Fibroblast of pulmonary artery (primary cell): ENCODE measurements around the gene TEPSIN.

Experiments
- DNase-seq: peaks from one replicate; pipeline ENCODE4 v3.0.0-alpha.2; 2010; ENCODE audit warnings: low read depth
- H3K4me3 ChIP-seq: replicated peaks from 2 replicates; pipeline ENCODE4 v1.5.1; 2011; ENCODE audit warnings: low read depth, mild to moderate bottlenecking, control low read depth, low read length, moderate library complexity
- CTCF ChIP-seq: IDR thresholded peaks from 2 replicates; pipeline ENCODE4 v1.5.1; 2011; ENCODE audit warnings: mild to moderate bottlenecking, control low read depth, low read length, inconsistent platforms; ENCODE audit errors: missing control alignments

Gene TEPSIN

DNA sequence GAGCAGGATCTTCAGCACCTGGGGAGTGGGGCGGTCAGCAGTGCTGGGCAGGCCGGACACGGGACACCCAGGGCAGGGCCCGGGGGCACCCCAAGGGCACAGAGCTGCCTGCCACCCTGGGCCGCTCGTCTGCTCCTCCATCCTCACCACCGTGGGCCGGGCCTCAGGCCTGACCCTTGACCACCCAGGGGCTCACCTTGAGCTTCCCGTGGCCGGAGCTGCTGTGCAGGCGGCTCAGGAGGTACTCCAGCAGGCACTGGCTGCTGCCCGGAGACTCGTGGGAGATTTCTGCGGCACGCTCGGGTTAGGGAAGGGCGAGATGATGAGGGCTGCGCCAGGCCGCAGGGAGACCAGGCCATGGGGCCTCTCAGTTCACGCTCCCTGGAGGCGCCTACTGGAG is 2.1 kb downstream of the TEPSIN start:
- H3K4me3 ChIP-seq: no peak overlapping the region
- no peak for TF ChIP-seq CTCF

DNA sequence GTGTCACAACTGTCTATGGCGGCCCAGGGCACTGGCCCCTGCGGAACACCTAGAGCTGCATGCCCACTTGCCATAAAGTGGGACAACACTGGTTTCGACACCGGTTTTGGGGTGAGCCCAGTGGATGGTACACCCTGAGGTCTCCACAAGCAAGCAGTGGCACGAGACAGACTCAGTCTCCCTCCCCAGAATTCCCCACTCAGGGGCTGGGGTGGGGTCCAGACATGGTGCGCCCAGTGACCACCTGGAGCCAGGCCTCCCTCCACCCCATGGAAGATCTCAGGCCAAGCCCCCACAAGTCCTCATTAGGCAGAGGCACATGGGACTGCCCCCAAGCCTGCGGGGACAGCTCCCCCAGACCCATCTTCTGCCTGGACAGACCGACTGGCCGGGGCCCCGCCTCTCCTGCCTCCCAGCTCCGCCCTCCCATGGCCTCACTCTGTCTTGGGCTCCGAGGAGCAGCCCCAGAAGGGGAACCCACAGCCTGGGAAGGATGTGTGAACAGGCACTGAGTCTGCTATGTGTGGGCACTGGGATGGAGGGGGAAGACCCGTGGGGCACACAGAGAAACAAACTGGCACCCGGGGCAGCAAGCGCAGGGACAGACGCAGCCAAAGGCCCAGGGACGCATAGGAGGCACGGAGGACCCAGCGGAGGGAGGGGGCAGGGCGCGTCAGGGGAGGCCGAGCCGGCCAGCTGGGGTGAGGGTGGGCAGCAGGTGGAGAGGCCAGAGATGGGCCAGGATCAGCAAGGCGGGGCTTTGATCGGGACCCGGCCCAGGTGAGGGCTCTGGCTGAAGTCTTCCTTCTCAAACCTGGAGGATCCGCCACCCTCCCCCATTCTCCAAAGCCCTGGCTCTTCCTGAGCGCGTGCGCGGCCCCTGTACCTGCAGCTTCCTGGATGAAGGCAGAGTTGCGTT is 2.8 kb downstream of the TEPSIN start:
- no peak for TF ChIP-seq CTCF

More for the DNA sequence above, 2.1 kb downstream of the TEPSIN start:
- no peak for DNase-seq

DNA sequence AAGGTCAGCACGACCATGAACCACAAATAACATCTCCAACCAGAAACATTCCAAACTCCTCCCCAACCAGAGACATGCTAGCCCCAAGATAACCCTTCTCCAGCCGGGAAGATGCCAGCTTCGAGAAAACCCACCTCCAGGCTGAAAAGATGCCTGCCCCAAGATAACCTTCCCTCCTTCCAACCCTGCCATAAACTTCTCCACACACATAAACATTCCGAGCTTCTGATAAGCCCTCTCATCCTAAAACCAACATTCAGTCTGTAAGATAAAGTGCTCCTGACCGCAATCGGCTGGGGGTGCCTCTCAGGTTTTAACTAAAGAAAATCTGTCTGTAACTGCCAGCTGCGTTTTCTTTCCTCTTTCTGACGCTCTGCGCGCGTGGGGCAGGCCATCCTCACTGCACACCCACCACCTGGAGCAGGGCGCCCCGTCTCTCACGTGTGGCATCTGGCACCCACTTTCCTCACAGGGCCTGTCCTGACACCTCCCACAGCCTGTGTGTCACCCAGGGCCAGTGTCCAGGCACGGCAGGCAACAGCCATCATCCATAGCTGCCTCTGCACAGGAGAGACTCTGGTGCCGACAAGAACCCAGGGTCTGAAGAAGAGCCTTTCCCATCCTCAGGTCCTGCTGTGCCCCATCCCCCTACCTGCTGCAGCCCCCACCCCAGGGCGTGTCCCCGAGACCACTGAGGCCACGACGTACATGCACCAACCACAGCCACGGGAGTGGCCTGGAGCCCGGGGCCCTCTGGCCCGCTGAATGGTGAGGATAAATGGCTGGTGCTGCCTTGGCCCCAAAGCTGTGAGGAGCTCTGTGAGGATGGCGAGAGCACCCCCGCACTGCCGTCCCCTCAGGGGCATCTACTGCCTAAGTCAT is 3.7 kb downstream of the TEPSIN start:
- no peak overlapping the region for H3K4me3 ChIP-seq
- TF ChIP-seq CTCF: no peak
- DNase-seq: no peak

More for the DNA sequence above, 2.8 kb downstream of the TEPSIN start:
- DNase-seq: no peak
- H3K4me3 ChIP-seq: no peak overlapping the region

DNA sequence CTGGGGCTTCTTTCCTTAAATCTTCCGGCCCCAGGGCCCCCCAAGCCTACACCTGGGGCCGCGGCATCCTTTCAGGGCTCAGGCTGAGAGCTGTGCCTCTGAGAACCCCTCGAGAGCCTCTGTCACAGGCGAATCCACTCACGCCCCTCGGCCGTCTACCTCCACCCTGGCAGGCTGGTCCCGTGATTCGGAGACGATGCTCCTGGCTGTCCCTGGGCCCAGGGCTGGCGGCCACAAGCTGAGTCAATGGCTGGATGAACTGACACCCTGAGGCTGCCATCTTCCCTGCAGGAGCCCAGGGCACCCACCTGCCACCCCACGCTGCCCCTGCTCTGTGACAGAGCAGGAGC is 4.4 kb downstream of the TEPSIN start:
- H3K4me3 ChIP-seq: no peak overlapping the region
- DNase-seq: no peak
- no peak for TF ChIP-seq CTCF

GRCh38 chr17:81233811-81234505 is 4.9 kb downstream of the TEPSIN start:
- no peak overlapping the region for H3K4me3 ChIP-seq
- no peak for TF ChIP-seq CTCF
- no peak for DNase-seq

GRCh38 chr17:81233316-81233715 is 5.5 kb downstream of the TEPSIN start:
- TF ChIP-seq CTCF: no peak
- no peak overlapping the region for H3K4me3 ChIP-seq
- DNase-seq: no peak
